HL-60 (cell line): ENCODE measurements around the gene CPLX1.

Source experiments
- CTCF ChIP-seq: IDR thresholded peaks from one replicate; pipeline ENCODE4 v1.5.1; 2011; ENCODE audit warnings: low read length, control low read depth, inconsistent platforms; ENCODE audit not compliant: insufficient read depth
- GABPA ChIP-seq: IDR thresholded peaks from 2 replicates; pipeline ENCODE4 v1.6.1; 2012; ENCODE audit warnings: low read depth
- POLR2AphosphoS5 ChIP-seq: IDR thresholded peaks from 2 replicates; pipeline ENCODE4 v1.6.1; 2012; ENCODE audit warnings: low read depth
- REST ChIP-seq: IDR thresholded peaks from 2 replicates; pipeline ENCODE4 v1.6.1; 2012; ENCODE audit warnings: low read depth; ENCODE audit not compliant: insufficient replicate concordance
- SPI1 ChIP-seq: IDR thresholded peaks from 2 replicates; pipeline ENCODE4 v1.6.1; 2012; ENCODE audit warnings: low read depth, mild to moderate bottlenecking, borderline replicate concordance

GRCh38 chr4:821181-821591 is 4.7 kb downstream of the CPLX1 start:
- TF ChIP-seq CTCF (no peak), POLR2AphosphoS5 (no peak), SPI1 (no peak), REST (no peak), GABPA (no peak)
